OCI-LY3 (cell line): ENCODE measurements around the gene WDFY1.

Experiments used
- H2AFZ ChIP-seq: fragments of 200-600, 300-600 bp; shearing (Covaris generic); 2 replicates; pipeline ENCODE4 v1.6.0; 2014; ENCODE audit warnings: antibody characterized with exemption, low read depth, low read length
- H3K27ac ChIP-seq: fragments of 200-600, 300-600 bp; sonication (generic); 2 replicates; pipeline ENCODE4 v1.5.1; 2014; ENCODE audit warnings: mild to moderate bottlenecking, low read length, moderate library complexity, mixed read lengths
- H3K27me3 ChIP-seq: fragments of 200-600, 300-600 bp; sonication (generic); 2 replicates; pipeline ENCODE4 v1.6.1; 2014; ENCODE audit warnings: low read depth, low read length, mixed read lengths
- H3K36me3 ChIP-seq: fragments of 200-600, 300-600 bp; sonication (generic); replicated peaks from 2 replicates; pipeline ENCODE3; 2014; ENCODE audit warnings: low read depth, low read length, mixed read lengths
- H3K4me1 ChIP-seq: fragments of 300-600, 200-600 bp; sonication (generic); 2 replicates; pipeline ENCODE4 v1.6.1; 2014; ENCODE audit warnings: low read length, mixed read lengths
- H3K4me2 ChIP-seq: fragments of 200-600, 300-600 bp; sonication (generic); 2 replicates; pipeline ENCODE4 v1.6.1; 2014; ENCODE audit warnings: low read length, mixed read lengths
- H3K4me3 ChIP-seq: fragments of 300-600, 200-600 bp; sonication (generic); 2 replicates; pipeline ENCODE4 v1.5.1; 2014; ENCODE audit warnings: antibody characterized with exemption, mild to moderate bottlenecking, low read length, moderate library complexity
- H3K79me2 ChIP-seq: fragments of 300-600, 200-600 bp; shearing (Covaris generic); 2 replicates; pipeline ENCODE4 v1.6.1; 2014; ENCODE audit warnings: mild to moderate bottlenecking, low read length, mixed read lengths
- H3K9ac ChIP-seq: fragments of 300-600, 200-600 bp; shearing (Covaris generic); 2 replicates; pipeline ENCODE4 v1.6.0; 2014; ENCODE audit warnings: mild to moderate bottlenecking, low read length, moderate library complexity
- H3K9me3 ChIP-seq: fragments of 200-600, 300-600 bp; shearing (Covaris generic); 2 replicates; pipeline ENCODE4 v1.6.1; 2014; ENCODE audit warnings: low read length, mixed read lengths; ENCODE audit not compliant: insufficient read depth
- H4K20me1 ChIP-seq: fragments of 200-600, 300-600 bp; sonication (generic); 2 replicates; pipeline ENCODE4 v1.6.1; 2016; ENCODE audit warnings: low read length, mixed read lengths; ENCODE audit not compliant: insufficient read depth
- CTCF ChIP-seq: fragments of 200-600, 300-600 bp; sonication (generic); IDR thresholded peaks from 2 replicates; pipeline ENCODE4 v1.5.1; 2014; ENCODE audit warnings: antibody characterized with exemption, low read length, low read depth
- EZH2phosphoT487 ChIP-seq: fragments of 200-600 bp; shearing (Covaris generic); IDR thresholded peaks from 2 replicates; pipeline ENCODE4 v1.6.1; 2018; ENCODE audit warnings: antibody characterized with exemption, mixed run types, low read depth

The WDFY1 gene

GRCh38 chr2:223900066-223900465, 45.1 kb downstream of the WDFY1 start:
- Histone ChIP-seq H3K79me2 (no peaks in the 10 kb centered on the region), H3K9me3 (no peaks in the 10 kb centered on the region), H4K20me1 (no peaks in the 10 kb centered on the region), H2AFZ (no peak overlapping the region), H3K4me1 (peaks cover 54% of the 10 kb centered on the region), H3K36me3 (peaks cover 32% of the 10 kb centered on the region), H3K27ac (no peak overlapping the region), H3K4me3 (no peak overlapping the region), H3K27me3 (no peaks in the 10 kb centered on the region), H3K9ac (no peak overlapping the region), H3K4me2 (no peak overlapping the region)
- no peak for TF ChIP-seq CTCF
- no peak for TF ChIP-seq EZH2phosphoT487

- no peak for TF ChIP-seq EZH2phosphoT487
- no peak for TF ChIP-seq CTCF
- Histone ChIP-seq H3K4me3 (no peak overlapping the region), H3K27ac (peak overlapping the region; percentile 42), H3K79me2 (no peaks in the 10 kb centered on the region), H4K20me1 (no peaks in the 10 kb centered on the region), H3K4me1 (peaks cover 76% of the 10 kb centered on the region), H3K27me3 (no peaks in the 10 kb centered on the region), H3K9ac (no peak overlapping the region), H3K4me2 (peak overlapping the region; percentile 30; the same call in 1 of the 2 replicates), H2AFZ (no peak overlapping the region), H3K9me3 (no peaks in the 10 kb centered on the region), H3K36me3 (peaks cover 34% of the 10 kb centered on the region)
Observed at GRCh38 chr2:223897669-223898330, 47.3 kb downstream of the WDFY1 start.

GRCh38 chr2:223896833-223897311, 48.3 kb downstream of the WDFY1 start:
- H3K27ac ChIP-seq, result peak overlapping the region; percentile 96
- H3K4me1 ChIP-seq, result peaks cover 73% of the 10 kb centered on the region
- H3K79me2 ChIP-seq, result no peaks in the 10 kb centered on the region
- H3K4me2 ChIP-seq, result peak overlapping the region; percentile 81
- peak overlapping the region; percentile 43 for H3K9ac ChIP-seq
- no peaks in the 10 kb centered on the region for H4K20me1 ChIP-seq
- no peak overlapping the region for H2AFZ ChIP-seq
- H3K27me3 ChIP-seq, result no peaks in the 10 kb centered on the region
- H3K4me3 ChIP-seq, result peak overlapping the region; percentile 52
- TF ChIP-seq EZH2phosphoT487 (peak; percentile 59; the same call in 1 of the 2 replicates), CTCF (no peak)
- H3K9me3 ChIP-seq, result no peaks in the 10 kb centered on the region
- H3K36me3 ChIP-seq, result peaks cover 40% of the 10 kb centered on the region

GRCh38 chr2:223894968-223895367, 50.2 kb downstream of the WDFY1 start:
- Histone ChIP-seq H3K9ac (peak overlapping the region; percentile 29; the same call in 1 of the 2 replicates), H4K20me1 (no peaks in the 10 kb centered on the region), H3K79me2 (no peaks in the 10 kb centered on the region), H2AFZ (no peak overlapping the region), H3K36me3 (peaks cover 36% of the 10 kb centered on the region), H3K27me3 (no peaks in the 10 kb centered on the region), H3K9me3 (no peaks in the 10 kb centered on the region), H3K4me2 (peak overlapping the region; percentile 81), H3K4me1 (peaks cover 70% of the 10 kb centered on the region), H3K27ac (peak overlapping the region; percentile 96), H3K4me3 (peak overlapping the region; percentile 45; the same call in 1 of the 2 replicates)
- TF ChIP-seq CTCF (no peak), EZH2phosphoT487 (no peak)
